Suprapubic skin (tissue), 3 donors: Measurements from ENCODE around the gene BRICD5.

Experiments used
- POLR2A ChIP-seq, 2 donors: fragments of 450-650 bp; IDR thresholded peaks; one replicate each; pipeline ENCODE4 v1.6.1; 2017; ENCODE audit warnings: antibody characterized with exemption in 2 of 2, mild to moderate bottlenecking in 2 of 2, moderate library complexity in 2 of 2
- TF ChIP-seq, protein P1 (sequence below), 2 donors: fragments of 200-600 bp in 1 of 2; fragments of 450-650 bp in 1 of 2; sonication (generic) in 1 of 2; IDR thresholded peaks; one replicate each; pipeline ENCODE4 v1.5.1; 2016 to 2019; ENCODE audit warnings: antibody characterized with exemption in 2 of 2, mild to moderate bottlenecking in 1 of 2, moderate library complexity in 1 of 2

DNA sequence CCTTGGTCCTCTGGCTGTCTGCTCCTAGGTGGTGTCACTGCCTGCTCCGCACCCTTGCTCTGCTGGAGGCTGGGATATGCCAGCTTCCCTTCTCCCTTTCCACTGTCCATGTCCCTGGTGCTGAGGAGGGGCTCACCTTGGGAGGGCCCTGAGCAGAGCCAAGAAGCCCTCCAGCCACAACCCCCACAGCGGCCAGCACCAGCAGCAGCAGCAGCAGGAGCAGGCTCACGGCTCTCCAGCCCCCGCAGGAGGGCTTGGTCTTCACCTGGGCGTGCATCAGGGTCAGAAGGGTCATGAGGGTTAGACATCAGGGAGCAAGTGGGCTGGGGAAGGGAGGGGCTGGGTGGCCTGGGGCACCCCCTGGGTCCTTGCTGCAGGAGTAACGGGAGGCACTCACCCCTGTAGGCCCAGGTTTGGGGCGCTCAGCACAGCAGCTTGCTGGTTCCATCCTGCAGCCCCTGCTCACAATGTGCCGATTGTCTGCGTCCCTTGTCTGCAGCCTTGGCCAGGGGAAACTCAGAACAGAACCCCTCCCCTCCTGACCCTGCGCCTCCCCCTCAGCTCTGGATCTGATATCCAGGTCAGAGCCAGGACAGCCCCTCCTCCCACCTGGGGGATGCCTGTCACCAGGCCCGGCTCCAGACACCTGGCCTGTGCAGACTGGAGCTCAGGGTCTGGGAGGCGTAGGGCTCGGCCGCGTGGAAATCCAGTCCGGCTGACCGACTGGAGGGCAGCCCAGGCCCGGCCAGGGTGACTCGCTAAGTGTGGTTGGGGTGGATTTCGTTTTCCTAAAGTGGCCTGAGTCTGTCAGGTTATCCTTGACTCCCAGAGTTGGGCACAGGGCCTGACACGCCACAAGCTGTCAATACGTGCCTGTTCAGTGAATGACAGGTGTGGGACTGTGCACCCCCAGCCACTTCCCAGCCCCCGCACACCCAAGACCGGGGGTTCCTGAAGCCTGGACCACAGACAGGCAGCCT, at the start of gene BRICD5:
- TF ChIP-seq POLR2A (IDR thresholded peaks at IDR 0.05): no peak
- TF ChIP-seq, protein P1, sequence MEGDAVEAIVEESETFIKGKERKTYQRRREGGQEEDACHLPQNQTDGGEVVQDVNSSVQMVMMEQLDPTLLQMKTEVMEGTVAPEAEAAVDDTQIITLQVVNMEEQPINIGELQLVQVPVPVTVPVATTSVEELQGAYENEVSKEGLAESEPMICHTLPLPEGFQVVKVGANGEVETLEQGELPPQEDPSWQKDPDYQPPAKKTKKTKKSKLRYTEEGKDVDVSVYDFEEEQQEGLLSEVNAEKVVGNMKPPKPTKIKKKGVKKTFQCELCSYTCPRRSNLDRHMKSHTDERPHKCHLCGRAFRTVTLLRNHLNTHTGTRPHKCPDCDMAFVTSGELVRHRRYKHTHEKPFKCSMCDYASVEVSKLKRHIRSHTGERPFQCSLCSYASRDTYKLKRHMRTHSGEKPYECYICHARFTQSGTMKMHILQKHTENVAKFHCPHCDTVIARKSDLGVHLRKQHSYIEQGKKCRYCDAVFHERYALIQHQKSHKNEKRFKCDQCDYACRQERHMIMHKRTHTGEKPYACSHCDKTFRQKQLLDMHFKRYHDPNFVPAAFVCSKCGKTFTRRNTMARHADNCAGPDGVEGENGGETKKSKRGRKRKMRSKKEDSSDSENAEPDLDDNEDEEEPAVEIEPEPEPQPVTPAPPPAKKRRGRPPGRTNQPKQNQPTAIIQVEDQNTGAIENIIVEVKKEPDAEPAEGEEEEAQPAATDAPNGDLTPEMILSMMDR (IDR thresholded peaks at IDR 0.05): no peak
